ENCODE data around the gene LRBA.
"Not testable (repeated sequence)": the region's sequence is repeated elsewhere in the genome, so short reads cannot be mapped to it uniquely, and the experiment has no call there.

Gene LRBA

DNA sequence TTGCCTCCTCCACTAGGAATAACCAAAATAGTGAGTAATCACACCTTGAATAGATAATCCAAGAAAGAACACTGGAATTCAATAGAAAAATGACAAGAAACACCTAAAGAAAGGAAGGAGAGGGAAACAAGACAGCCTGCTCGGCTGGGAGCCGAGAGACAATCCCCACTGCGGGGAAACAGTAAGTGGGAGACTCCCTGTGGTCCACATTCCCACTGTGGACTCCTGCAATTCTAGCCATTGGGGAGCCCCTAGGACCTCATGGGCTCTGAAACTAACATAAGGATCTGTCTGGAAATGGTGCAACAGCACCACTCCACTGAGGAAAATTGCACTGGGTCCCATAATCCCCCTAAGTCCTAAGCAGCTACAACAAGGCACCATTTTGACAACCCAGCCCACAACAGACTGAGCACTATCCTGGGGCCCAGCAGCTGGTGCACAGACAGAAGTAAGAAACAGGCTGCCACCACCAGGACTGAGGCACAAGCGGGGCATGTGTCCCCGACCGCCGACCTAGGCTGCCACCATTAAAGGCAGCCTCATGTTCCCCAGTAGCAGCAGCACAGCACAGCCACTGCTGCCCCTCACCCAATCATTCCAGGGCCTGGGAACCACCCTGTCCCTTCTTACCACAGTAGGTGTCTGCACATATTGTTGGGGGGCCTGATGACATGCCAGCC is 14.2 kb downstream of the LRBA start:
- CTCF ChIA-PET, result no interaction called here
- POLR2A ChIA-PET (ENCODE audit: low non-redundant PET), result no interaction called here
- no peak overlapping the region for H3K27ac ChIP-seq
- DNase-seq (ENCODE audit: low spot score), result no peak
- TF ChIP-seq, protein P1, sequence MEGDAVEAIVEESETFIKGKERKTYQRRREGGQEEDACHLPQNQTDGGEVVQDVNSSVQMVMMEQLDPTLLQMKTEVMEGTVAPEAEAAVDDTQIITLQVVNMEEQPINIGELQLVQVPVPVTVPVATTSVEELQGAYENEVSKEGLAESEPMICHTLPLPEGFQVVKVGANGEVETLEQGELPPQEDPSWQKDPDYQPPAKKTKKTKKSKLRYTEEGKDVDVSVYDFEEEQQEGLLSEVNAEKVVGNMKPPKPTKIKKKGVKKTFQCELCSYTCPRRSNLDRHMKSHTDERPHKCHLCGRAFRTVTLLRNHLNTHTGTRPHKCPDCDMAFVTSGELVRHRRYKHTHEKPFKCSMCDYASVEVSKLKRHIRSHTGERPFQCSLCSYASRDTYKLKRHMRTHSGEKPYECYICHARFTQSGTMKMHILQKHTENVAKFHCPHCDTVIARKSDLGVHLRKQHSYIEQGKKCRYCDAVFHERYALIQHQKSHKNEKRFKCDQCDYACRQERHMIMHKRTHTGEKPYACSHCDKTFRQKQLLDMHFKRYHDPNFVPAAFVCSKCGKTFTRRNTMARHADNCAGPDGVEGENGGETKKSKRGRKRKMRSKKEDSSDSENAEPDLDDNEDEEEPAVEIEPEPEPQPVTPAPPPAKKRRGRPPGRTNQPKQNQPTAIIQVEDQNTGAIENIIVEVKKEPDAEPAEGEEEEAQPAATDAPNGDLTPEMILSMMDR (conservative IDR thresholded peaks at IDR 0.05; ENCODE audit: low read depth), result no peak

- POLR2A ChIA-PET (ENCODE audit: low non-redundant PET), result no interaction called here
- no peak overlapping the region for H3K27ac ChIP-seq
- TF ChIP-seq, protein P1 (conservative IDR thresholded peaks at IDR 0.05; ENCODE audit: low read depth), result no peak
- no peak for DNase-seq (ENCODE audit: low spot score)
- CTCF ChIA-PET, result no interaction called here
Measured at GRCh38 chr4:150999086-150999485, 16.0 kb downstream of the LRBA start.

GRCh38 chr4:150997141-150997540 is 17.9 kb downstream of the LRBA start:
- POLR2A ChIA-PET (ENCODE audit: low non-redundant PET), result no interaction called here
- DNase-seq (ENCODE audit: low spot score), result no peak
- CTCF ChIA-PET, result no interaction called here
- H3K27ac ChIP-seq, result no peak overlapping the region
- TF ChIP-seq, protein P1 (conservative IDR thresholded peaks at IDR 0.05; ENCODE audit: low read depth), result no peak

- TF ChIP-seq, protein P1 (conservative IDR thresholded peaks at IDR 0.05; ENCODE audit: low read depth), result no peak
- POLR2A ChIA-PET (ENCODE audit: low non-redundant PET), result no interaction called here
- CTCF ChIA-PET, result no interaction called here
- no peak for DNase-seq (ENCODE audit: low spot score)
- no peak overlapping the region for H3K27ac ChIP-seq
Measured at GRCh38 chr4:150994721-150995120, 20.4 kb downstream of the LRBA start.

- POLR2A ChIA-PET (ENCODE audit: low non-redundant PET); DNase-seq (ENCODE audit: low spot score); CTCF ChIA-PET; H3K27ac ChIP-seq: not testable (repeated sequence)
Measured at GRCh38 chr4:150993577-150993976, 21.5 kb downstream of the LRBA start.

- TF ChIP-seq, protein P1 (conservative IDR thresholded peaks at IDR 0.05; ENCODE audit: low read depth), result no peak
- no peak overlapping the region for H3K27ac ChIP-seq
- DNase-seq (ENCODE audit: low spot score), result no peak
- ChIA-PET POLR2A (ENCODE audit: low non-redundant PET) (no interaction called here), CTCF (no interaction called here)
Measured at GRCh38 chr4:150990993-150991392, 24.1 kb downstream of the LRBA start.

DNA sequence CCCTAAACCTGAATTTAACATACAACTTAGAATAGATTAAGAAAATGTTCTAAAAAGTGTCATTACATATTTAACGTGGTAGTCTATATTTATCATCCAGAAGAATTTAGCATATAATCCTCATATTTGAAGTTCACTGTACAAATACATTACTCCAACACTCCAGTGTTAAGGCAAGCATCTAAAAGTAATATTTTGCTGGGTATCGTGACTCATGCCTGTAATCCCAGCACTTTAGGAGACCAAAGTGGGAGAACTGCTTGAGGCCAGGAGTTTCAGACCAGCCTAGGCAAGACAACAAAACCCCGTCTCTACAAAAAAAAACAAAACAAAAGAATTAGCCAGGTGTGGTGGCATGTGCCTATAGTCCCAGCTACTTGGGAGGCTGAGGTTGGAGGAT is 24.8 kb downstream of the LRBA start:
- TF ChIP-seq, protein P1 (conservative IDR thresholded peaks at IDR 0.05; ENCODE audit: low read depth), result no peak
- ChIA-PET CTCF (no interaction called here), POLR2A (ENCODE audit: low non-redundant PET) (no interaction called here)
- no peak for DNase-seq (ENCODE audit: low spot score)
- H3K27ac ChIP-seq, result no peak overlapping the region

Measured in RWPE1 (cell line).